Stomach (tissue), 8 donors: ENCODE data around the gene OGFR. TPM values are rescaled to one million over a fixed set of nuclear protein-coding genes. Genes with fewer than 3 reads are reported as not detected.

Experiments used
- polyA plus RNA-seq, 3 donors: library from polyadenylated mRNA; stranded (reverse); fragments of 200-250 nt; gene quantifications; one replicate each; pipeline ENCODE4 v1.2.3, GENCODE V29; 2013
- small RNA-seq, 4 donors: library from RNA; depleted of rRNA; stranded (forward); fragments of <200 nt; gene quantifications; one replicate each; pipeline ENCODE3, GENCODE V24; 2016
- total RNA-seq, 5 donors: library from RNA; depleted of rRNA; stranded (reverse); fragments of >200 nt; gene quantifications; one replicate each; pipeline versions ENCODE4 v1.1.0 to v1.2.3, GENCODE V29; 2014 to 2016
- donor health status: healthy with polysubstance abuse.
- donor health status: Bipolar disorder and iron deficiency.
- donor health status: healthy.

OGFR gene
- total and polyA plus RNA-seq, 8 donors, result 20.1 to 75.3 (median 42.3) TPM

Small RNAs within 50 kb of the gene (small RNA-seq; reads per million reads assigned to genes)
- gene DPH3P1, result 0 reads per million in 4 donors

Other genes with a start within 250 kb of the OGFR start
- gene SLCO4A1, start 162.3 kb upstream of the OGFR start, total RNA-seq, result 10 to 100 TPM in 3 of 5 donors, 1 to 10 TPM in 1, under 1 TPM in 1; 0.58 to 44.3 (median 20.7) TPM
- 10 to 100 TPM in 1 of 3 donors, 1 to 10 TPM in 2; 4.4 to 14.7 (median 9.0) TPM for gene SLCO4A1, start 162.3 kb upstream of the OGFR start, polyA plus RNA-seq
- 10 to 100 TPM in 1 of 5 donors, not detected in 4; 15.9 TPM for gene NTSR1, start 96.0 kb upstream of the OGFR start, total RNA-seq
- gene NTSR1, start 96.0 kb upstream of the OGFR start, polyA plus RNA-seq, result under 1 TPM in 2 of 3 donors, not detected in 1; 0.06 to 0.28 TPM
- gene MRGBP, start 8.4 kb upstream of the OGFR start, total RNA-seq, result 10 to 100 TPM in 4 of 5 donors, 1 to 10 TPM in 1; 5.4 to 17.9 (median 10.5) TPM
- 10 to 100 TPM in 1 of 3 donors, 1 to 10 TPM in 2; 6.6 to 10.7 (median 8.1) TPM for gene MRGBP, start 8.4 kb upstream of the OGFR start, polyA plus RNA-seq
- gene COL9A3, start 12.2 kb downstream of the OGFR start, total RNA-seq, result 10 to 100 TPM in 1 of 5 donors, 1 to 10 TPM in 1, not detected in 3; 2.3 to 18.2 TPM
- 1 to 10 TPM; 2.4 to 5.2 (median 3.9) TPM for gene COL9A3, start 12.2 kb downstream of the OGFR start, polyA plus RNA-seq
- 10 to 100 TPM in 2 of 5 donors, 1 to 10 TPM in 3; 3.0 to 29.5 (median 9.5) TPM for gene TCFL5, start 57.0 kb downstream of the OGFR start, total RNA-seq
- 1 to 10 TPM; 4.8 to 5.7 (median 5.0) TPM for gene TCFL5, start 57.0 kb downstream of the OGFR start, polyA plus RNA-seq
- 100 to 1,000 TPM in 1 of 5 donors, 10 to 100 TPM in 4; 56.0 to 117 (median 74.2) TPM for gene DIDO1, start 121.7 kb downstream of the OGFR start, total RNA-seq
- gene DIDO1, start 121.7 kb downstream of the OGFR start, polyA plus RNA-seq, result 10 to 100 TPM in 2 of 3 donors, 1 to 10 TPM in 1; 8.1 to 14.2 (median 14.1) TPM
- gene GID8, start 133.3 kb downstream of the OGFR start, total RNA-seq, result 10 to 100 TPM; 12.3 to 39.3 (median 19.2) TPM
- 10 to 100 TPM; 10.8 to 13.6 (median 12.5) TPM for gene GID8, start 133.3 kb downstream of the OGFR start, polyA plus RNA-seq
- gene SLC17A9, start 147.9 kb downstream of the OGFR start, total RNA-seq, result 10 to 100 TPM in 4 of 5 donors, 1 to 10 TPM in 1; 9.0 to 76.4 (median 18.7) TPM
- 1 to 10 TPM; 1.1 to 10.0 (median 5.8) TPM for gene SLC17A9, start 147.9 kb downstream of the OGFR start, polyA plus RNA-seq
- under 1 TPM in 1 of 5 donors, not detected in 4; 0.55 TPM for gene BHLHE23, start 202.1 kb downstream of the OGFR start, total RNA-seq
- gene BHLHE23, start 202.1 kb downstream of the OGFR start, polyA plus RNA-seq, result not detected